Urinary bladder (tissue), 4 donors: ENCODE results near the gene MRPL19. TPM values are rescaled to one million over a fixed set of nuclear protein-coding genes. Genes with fewer than 3 reads are reported as not detected.
A peak's percentile ranks its signal among the peaks of the same experiment; 100 is the strongest.
"Not testable (repeated sequence)": the region's sequence is repeated elsewhere in the genome, so short reads cannot be mapped to it uniquely, and the experiment has no call there.

Experiments used
- DNase-seq: peaks from one replicate; pipeline ENCODE4 v3.0.0-alpha.2; 2015; ENCODE audit errors: extremely low spot score
- H3K27ac ChIP-seq: one replicate; pipeline ENCODE4 v1.5.1; 2013; ENCODE audit warnings: low read depth, mild to moderate bottlenecking, moderate library complexity
- H3K36me3 ChIP-seq: one replicate; pipeline ENCODE4 v1.6.1; 2013; ENCODE audit warnings: mild to moderate bottlenecking, moderate library complexity; ENCODE audit not compliant: insufficient read depth
- H3K4me1 ChIP-seq: one replicate; pipeline ENCODE4 v1.6.1; 2013; ENCODE audit warnings: mild to moderate bottlenecking, moderate library complexity; ENCODE audit not compliant: insufficient read depth
- H3K4me3 ChIP-seq: one replicate; pipeline ENCODE4 v1.5.1; 2013; ENCODE audit warnings: low read depth, low read length
- WGBS: extraction: QIAGEN DNeasy Blood & Tissue Kit; methylation state at CpG from one replicate; pipeline ENCODE4 v1.1.7; 2013; 5-methylcytosine and 5-hydroxymethylcytosine counted together
- polyA plus RNA-seq: library from polyadenylated mRNA; stranded (reverse); fragments of 200-250 nt; gene quantifications from one replicate; pipeline ENCODE4 v1.2.3, GENCODE V29; 2013
- total RNA-seq: library from RNA; depleted of rRNA; stranded (reverse); fragments of >200 nt; gene quantifications from one replicate; pipeline ENCODE4 v1.2.3, GENCODE V29; 2014
- donor health status: healthy with polysubstance abuse.
- donor health status: healthy.

MRPL19 gene
- total and polyA plus RNA-seq, 2 donors, result 19.3 to 51.4 TPM

DNA sequence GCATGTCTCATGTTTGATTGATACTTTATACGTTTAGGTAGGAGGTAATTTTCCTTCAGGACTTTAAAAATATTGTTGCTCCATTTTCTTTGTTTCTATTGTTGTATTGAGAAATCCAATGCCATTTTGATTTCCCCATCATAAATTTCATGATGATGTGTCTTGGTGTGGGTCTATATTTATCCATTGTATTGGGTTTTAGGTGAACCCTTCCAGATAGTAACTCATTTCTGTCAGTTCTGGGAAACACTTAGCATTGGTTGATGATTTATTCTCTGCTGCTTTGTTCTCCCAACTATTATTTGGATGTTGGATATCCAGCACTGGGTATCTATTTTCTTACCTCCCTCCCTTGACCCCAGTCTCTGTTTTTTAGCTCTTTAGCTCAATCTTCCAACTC is 10.0 kb downstream of the MRPL19 start:
- H3K4me3 ChIP-seq, result no peak overlapping the region
- no peak overlapping the region for H3K27ac ChIP-seq
- WGBS, result 87% methylated on average over 1 of the region's 1 CpG
- no peak for DNase-seq
- H3K36me3 ChIP-seq, result peaks cover 8% of the 10 kb centered on the region
- no peaks in the 10 kb centered on the region for H3K4me1 ChIP-seq

DNA sequence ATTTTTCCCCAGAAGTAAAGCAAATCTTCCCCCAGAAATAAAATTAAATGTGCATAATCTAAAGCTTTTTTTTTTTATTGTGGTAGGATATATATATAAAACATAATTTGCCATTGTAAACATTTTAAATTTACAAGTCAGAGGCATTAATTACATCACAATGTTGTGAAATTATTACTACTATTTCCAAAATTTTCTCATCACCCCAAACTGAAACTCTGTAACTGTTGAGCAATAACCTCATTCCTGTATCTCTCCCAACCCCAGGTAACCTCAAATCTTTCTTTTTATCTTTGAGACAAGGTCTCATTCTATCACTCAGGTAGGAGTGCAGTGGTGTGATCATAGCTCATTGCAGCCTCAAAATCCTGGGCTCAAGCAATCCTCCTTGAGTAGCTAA is 11.2 kb downstream of the MRPL19 start:
- Histone ChIP-seq H3K27ac (no peak overlapping the region), H3K4me3 (no peak overlapping the region), H3K36me3 (peaks cover 8% of the 10 kb centered on the region), H3K4me1 (no peaks in the 10 kb centered on the region)
- no peak for DNase-seq

DNA sequence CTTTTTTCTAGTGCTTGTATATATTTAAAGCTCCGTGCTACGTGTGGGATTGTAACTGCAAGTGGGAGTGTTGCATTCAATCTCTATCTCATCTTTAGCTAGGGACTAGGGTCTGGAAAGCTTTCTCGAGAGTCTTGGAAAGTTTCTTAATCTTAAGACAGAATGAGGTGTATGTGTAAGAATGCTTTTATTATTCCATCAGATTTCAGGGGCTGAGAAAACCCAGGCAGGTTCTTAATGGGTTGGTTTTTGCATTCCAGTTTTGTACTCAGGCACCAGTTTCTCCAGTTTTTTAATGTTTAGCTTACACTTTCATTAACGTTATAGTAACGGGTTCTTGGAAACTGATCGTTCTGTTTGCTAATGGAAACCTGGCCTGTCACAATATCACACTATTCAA is 20.3 kb downstream of the MRPL19 start:
- H3K27ac ChIP-seq, result no peak overlapping the region
- DNase-seq, result no peak
- 82% methylated on average over 6 of the region's 6 CpGs for WGBS

DNA sequence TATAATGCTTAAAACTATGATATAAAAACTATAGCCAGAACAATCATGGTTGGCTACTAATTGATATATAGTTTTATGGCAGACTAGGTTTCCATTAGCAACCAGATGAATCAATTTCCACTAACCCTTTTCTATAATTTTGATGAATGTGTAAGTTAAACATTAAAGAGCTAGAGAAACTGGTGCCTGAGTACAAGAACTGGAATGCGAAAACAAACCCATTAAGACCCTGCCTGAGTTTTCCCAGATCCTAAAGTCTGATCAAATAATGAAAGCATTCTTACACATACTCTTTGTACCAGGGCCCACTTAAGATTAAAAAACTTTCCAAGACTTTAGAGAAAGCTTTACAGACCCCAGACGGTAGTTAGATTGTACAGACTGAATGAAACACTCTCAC is 21.3 kb downstream of the MRPL19 start:
- Histone ChIP-seq H3K4me1 (no peaks in the 10 kb centered on the region), H3K36me3 (no peaks in the 10 kb centered on the region), H3K4me3 (no peak overlapping the region), H3K27ac (no peak overlapping the region)
- DNase-seq, result no peak
- 86% methylated on average over 2 of the region's 2 CpGs for WGBS

More for the DNA sequence above, 20.3 kb downstream of the MRPL19 start:
- H3K36me3 ChIP-seq, result no peaks in the 10 kb centered on the region
- no peaks in the 10 kb centered on the region for H3K4me1 ChIP-seq
- no peak overlapping the region for H3K4me3 ChIP-seq

DNA sequence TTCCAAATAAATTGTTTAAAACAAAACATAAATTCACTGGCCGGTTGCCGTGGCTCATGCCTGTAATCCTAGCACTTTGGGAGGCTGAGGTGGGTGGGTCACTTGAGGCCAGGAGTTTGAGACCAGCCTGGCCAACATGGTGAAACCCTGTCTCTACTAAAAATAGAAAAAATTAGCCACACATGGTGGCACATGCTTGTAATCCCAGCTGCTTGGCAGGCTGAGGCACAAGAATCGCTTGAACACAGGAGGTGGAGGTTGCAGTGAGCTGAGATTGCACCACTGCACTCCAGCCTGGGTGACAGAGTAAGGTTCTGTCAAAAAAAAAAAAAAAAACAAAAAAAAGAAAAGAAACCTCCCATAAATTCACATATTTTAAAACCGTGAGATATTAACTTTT is 28.8 kb downstream of the MRPL19 start:
- not testable (repeated sequence) for H3K36me3 ChIP-seq, DNase-seq
- 84% methylated on average over 4 of the region's 4 CpGs for WGBS

DNA sequence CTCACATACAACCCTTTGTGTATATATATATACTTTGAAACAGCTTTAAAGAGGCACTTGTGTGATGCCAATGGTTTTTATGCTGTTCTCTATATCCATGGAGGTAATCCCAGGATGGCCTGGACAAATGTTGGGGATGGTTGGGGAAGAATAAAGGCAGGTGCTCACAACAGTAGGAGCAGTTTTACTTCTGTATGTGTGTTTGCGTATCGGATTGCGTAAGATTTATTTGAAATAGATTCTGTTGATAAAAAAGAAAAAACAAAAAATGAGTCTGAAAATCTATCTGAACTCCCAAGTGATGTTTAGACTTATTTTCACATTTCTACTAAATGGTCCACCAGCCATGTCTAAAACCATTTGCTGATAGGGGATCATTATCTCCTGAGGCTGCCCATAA is 29.3 kb downstream of the MRPL19 start:
- H3K27ac ChIP-seq, result no peak overlapping the region
- 87% methylated on average over 3 of the region's 3 CpGs for WGBS
- H3K4me3 ChIP-seq, result no peak overlapping the region
- no peak for DNase-seq
- no peaks in the 10 kb centered on the region for H3K36me3 ChIP-seq
- no peaks in the 10 kb centered on the region for H3K4me1 ChIP-seq

More for the DNA sequence above, 28.8 kb downstream of the MRPL19 start:
- H3K4me1 ChIP-seq, H3K27ac ChIP-seq, H3K4me3 ChIP-seq: not testable (repeated sequence)

DNA sequence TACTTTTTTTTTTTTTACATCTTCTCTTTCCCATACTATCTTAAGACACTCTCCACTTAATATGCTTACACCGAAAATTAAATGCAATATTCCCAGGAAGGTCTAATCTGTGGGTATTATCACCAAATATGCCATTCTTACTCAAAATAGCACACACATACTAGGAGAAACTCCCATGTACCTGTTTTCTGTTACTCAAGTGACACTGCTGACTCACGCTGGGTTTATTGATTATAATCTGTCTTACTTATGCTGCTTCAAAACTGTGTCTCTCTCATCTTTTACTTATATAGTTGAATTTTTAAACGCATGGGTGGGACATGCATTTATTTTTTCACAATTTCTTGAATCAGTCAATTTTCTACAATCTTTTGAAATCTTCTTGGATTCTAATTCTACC is 29.9 kb downstream of the MRPL19 start:
- no peak for DNase-seq
- 92% methylated on average over 3 of the region's 3 CpGs for WGBS
- Histone ChIP-seq H3K27ac (no peak overlapping the region), H3K4me3 (no peak overlapping the region), H3K36me3 (no peaks in the 10 kb centered on the region), H3K4me1 (no peaks in the 10 kb centered on the region)

DNA sequence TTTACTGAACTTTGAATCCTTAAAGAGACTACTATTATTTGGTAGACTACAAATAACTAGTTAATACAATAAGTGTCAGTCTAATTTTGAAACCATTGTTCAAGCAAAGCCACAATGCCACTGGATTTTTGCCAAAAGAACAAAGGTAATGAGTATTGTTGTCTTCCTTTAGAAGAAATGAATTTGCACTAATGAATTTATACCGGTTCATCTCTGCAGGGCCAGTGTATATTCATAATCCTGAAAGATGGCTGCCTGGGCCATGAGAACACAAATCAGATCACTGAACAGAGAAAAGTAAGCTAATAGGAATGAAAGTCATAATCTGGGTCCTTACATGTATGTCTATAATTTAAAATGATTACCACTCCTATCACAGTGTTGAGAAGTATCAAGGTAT is 33.0 kb downstream of the MRPL19 start:
- H3K27ac ChIP-seq, result no peak overlapping the region
- WGBS, result 92% methylated on average over 1 of the region's 1 CpG
- H3K4me1 ChIP-seq, result no peaks in the 10 kb centered on the region
- DNase-seq, result no peak
- H3K36me3 ChIP-seq, result no peaks in the 10 kb centered on the region
- H3K4me3 ChIP-seq, result no peak overlapping the region

DNA sequence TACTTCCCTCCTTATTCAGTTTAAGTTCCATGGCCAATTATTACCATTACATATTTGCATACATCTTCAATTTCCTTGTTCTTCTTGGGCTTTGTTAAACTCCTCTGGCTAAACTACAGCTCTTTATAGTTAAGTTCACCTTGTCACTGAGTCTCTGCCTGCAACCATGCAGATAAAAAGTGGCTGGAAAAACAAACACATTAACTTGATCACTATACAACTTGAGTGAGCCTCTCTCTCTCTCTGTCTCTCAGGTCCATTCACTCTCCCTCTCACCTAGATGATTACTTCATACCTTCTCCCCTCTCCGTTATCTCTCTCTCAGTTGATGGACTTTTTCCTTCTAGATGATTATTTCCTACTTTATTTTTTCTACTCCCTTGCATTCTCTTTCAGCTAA is 33.8 kb downstream of the MRPL19 start:
- no peak overlapping the region for H3K27ac ChIP-seq
- peaks cover 4% of the 10 kb centered on the region for H3K36me3 ChIP-seq
- no peak overlapping the region for H3K4me3 ChIP-seq
- no peaks in the 10 kb centered on the region for H3K4me1 ChIP-seq
- DNase-seq, result no peak
- 82% methylated on average over 1 of the region's 1 CpG for WGBS

DNA sequence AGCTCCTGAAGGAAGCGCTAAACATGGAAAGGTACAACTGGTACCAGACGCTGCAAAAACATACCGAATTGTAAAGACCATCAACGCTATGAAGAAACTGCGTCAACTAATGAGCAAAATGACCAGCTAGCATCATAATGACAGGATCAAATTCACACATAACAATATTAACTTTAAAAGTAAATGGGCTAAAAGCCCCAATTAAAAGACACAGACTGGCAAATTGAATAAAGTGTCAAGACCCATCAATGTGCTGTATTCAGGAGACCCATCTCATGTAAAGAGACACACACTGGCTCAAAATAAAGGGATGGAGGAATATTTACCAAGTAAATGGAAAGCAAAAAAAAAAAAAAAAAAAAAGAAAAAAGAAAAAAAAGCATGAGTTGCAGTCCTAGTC is 36.8 kb downstream of the MRPL19 start:
- not testable (repeated sequence) for DNase-seq, H3K4me3 ChIP-seq, H3K4me1 ChIP-seq, H3K36me3 ChIP-seq, H3K27ac ChIP-seq
- over 99% methylated on average over 5 of the region's 5 CpGs for WGBS

DNA sequence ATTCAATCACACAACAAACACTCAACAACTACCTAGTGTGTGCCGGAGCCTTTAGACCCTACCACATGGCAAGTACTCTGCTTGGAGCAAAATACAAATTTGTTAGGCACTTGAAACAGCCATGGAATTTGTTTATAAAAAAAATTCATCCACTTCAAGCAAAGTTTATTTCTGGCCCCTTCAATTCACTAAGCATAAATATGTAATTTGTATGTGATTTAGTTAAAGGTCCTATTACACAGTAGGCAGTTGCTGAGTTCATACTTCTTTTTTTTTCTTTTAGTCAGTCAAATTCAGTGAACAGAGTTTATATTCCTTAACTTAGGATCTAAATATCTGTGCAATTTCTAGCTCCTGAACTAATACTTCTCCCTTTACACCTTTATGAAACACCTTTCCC is 41.6 kb downstream of the MRPL19 start:
- Histone ChIP-seq H3K4me1 (no peaks in the 10 kb centered on the region), H3K36me3 (peaks cover 7% of the 10 kb centered on the region), H3K4me3 (no peak overlapping the region), H3K27ac (no peak overlapping the region)
- WGBS, result 79% methylated on average over 1 of the region's 1 CpG
- DNase-seq, result no peak

DNA sequence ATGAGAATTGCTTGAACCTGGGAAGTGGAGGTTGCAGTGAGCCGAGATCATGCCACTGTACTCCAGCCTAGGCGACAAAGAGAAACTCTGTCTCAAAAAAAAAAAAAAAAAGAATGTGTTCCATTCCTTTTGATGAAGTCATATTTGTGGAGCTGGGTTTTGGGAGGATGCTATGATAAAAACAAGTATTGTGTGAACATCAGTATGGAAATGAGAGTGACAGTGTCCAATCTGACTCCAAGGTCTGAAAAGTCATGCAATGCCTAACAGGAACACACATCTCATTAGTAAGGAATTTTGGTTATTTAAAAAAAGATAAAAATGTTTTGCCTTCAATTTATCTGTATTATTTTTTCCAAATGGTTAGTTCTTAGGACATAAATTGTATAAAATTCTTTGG is 52.3 kb downstream of the MRPL19 start:
- no peak for DNase-seq
- Histone ChIP-seq H3K36me3 (no peaks in the 10 kb centered on the region), H3K4me1 (no peaks in the 10 kb centered on the region), H3K27ac (no peak overlapping the region), H3K4me3 (no peak overlapping the region)
- 95% methylated on average over 2 of the region's 2 CpGs for WGBS

DNA sequence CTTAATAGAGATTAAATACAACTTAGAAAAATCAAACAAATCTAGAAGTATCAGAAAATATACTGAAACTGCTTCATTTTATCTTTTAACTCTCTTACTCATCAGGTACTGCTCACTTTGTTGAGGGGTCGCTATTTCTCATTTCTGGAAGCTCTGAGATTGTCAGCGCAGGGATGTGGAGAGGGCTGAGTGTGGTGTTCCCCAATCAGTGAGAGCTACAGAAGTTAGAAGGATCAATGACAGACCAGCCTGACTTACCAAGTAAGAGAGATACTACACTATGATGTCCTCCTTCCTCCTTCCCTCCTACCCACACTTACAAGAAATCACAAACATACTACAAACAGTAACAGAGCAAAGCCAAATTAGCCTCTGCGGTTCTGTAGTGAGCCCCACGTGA is 56.0 kb downstream of the MRPL19 start:
- 94% methylated on average over 4 of the region's 4 CpGs for WGBS
- Histone ChIP-seq H3K4me1 (no peaks in the 10 kb centered on the region), H3K4me3 (no peak overlapping the region), H3K27ac (no peak overlapping the region), H3K36me3 (peaks cover 2% of the 10 kb centered on the region)
- no peak for DNase-seq

DNA sequence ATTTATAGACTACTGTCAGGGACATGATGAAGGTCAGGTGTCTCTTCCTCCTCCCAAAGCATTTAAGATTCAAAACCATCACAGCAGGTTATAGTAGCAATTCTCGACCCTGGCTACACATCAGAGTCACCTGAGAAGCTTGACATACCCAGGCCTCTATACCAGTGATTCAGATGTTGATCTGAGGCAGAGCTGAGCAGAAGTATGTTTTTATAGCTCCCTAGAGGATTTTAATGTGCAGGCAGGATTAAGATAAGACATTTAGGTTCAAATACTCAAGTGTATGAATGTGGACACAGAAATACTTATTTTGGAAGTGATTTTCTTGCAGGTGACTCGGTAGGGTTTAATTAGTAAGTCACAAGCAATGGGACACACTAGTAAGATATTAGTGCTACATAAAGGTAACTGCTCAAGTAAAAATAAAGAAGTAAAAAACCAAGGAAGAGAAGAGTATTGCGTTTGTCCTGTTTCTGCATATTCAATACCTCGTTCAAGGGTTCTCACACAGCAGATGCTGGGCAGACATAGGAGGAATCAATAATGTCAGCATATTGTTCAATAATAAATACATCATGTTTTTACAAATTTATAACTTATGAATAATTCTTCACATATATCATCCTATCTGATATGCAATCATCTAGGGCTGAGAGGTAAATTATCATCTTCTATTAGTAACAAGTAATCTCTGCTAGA is 57.2 kb downstream of the MRPL19 start:
- 58% methylated on average over 4 of the region's 4 CpGs for WGBS
- Histone ChIP-seq H3K4me3 (no peak overlapping the region), H3K36me3 (peaks cover 2% of the 10 kb centered on the region), H3K27ac (no peak overlapping the region), H3K4me1 (no peaks in the 10 kb centered on the region)
- DNase-seq, result no peak

DNA sequence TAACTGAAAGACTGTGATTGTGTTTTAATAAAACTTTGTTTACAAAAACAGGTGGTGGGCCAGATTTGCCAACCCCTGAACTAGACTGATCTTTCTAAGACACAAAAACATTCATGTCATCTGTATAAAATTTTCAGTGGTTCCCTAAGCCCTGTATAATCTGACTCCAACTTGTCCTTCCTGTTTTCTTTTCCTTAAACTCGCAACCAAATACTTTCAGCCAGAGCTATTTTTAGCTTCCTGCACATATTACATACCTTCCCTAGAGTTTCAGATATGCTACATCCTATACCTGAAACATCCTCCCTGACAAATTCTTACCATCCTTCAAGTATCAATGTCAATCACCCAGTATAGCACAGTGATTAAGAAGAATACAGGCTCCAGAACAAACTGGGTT is 59.3 kb downstream of the MRPL19 start:
- WGBS, result 35% methylated on average over 1 of the region's 1 CpG
- no peak for DNase-seq
- no peak overlapping the region for H3K4me3 ChIP-seq
- no peaks in the 10 kb centered on the region for H3K4me1 ChIP-seq
- peak overlapping the region; percentile 2 for H3K27ac ChIP-seq
- peaks cover 2% of the 10 kb centered on the region for H3K36me3 ChIP-seq
